ENCODE data around the gene RPUSD3. TPM values are rescaled to one million over a fixed set of nuclear protein-coding genes. Genes with fewer than 3 reads are reported as not detected.
A peak's percentile ranks its signal among the peaks of the same experiment; 100 is the strongest.

Gene RPUSD3
- total and polyA plus RNA-seq, 9 of the 15 experiments (the other 6 are each of a cell fraction or from before 2014, with no cell fraction given) = 13.8 to 99.0 (median 59.3) TPM

DNA sequence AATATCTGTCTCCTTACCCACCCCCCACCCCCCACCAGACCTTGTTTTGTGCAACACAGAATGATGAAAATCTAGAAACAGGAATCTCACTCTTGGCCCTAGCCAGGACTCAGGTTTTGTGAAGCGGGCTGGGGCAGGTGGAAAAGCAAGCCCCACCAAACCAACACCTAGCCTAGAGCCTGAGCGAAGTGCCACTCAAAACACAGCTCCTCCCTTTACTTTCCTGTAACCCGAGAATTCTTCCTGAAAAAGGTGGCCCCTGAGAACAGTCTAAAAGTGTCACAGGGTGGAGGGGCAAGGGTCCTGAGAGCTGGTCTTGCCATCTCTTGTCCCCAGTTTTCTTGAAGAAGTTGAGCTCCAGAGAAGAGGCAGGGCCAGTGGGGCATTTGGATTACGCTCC, 17.4 kb upstream of the RPUSD3 start:
- no peak overlapping the region for H3K4me3 ChIP-seq
- no peaks in the 10 kb centered on the region for H4K20me1 ChIP-seq (replicated peaks; ENCODE audit: control insufficient read depth, insufficient read depth, low read length)
- H3K79me2 ChIP-seq (ENCODE audit: control insufficient read depth, insufficient read depth, low read length) = no peaks in the 10 kb centered on the region
- peaks cover 6 to 30% of the 10 kb centered on the region in 2 experiments; a peak in 4 of 5 replicates for H3K4me1 ChIP-seq (replicated peaks in 1 of 2; ENCODE audit: control insufficient read depth in 2 of 2, insufficient read depth in 2 of 2, low read length in 2 of 2)
- H3K9me1 ChIP-seq (ENCODE audit: control insufficient read depth, insufficient read depth, low read length) = no peaks in the 10 kb centered on the region
- no peaks in the 10 kb centered on the region for H3K36me3 ChIP-seq (ENCODE audit: control insufficient read depth, insufficient read depth, low read length)
- no TSS peak for BruUV-seq (replicated peaks)
- intact Hi-C loops (cut with micrococcal nuclease) (loop anchor here (5.0 kb wide), 2 partner anchors 56 to 71 kb away; partner anchors contain the start of genes CRELD1 and IL17RC), in situ Hi-C loops (cut with MboI) (no loop called here)
- POLR2A ChIA-PET = interaction anchor here (0.6 kb wide), 1 partner anchor 56 kb away, joined by 3 read pairs; no protein-coding TSS in a partner anchor
- DNase-seq (ENCODE audit: extremely low read depth in 1 of 4, low spot score in 3 of 4) = no peak
- CTCF ChIA-PET (ENCODE audit: low intra/inter-chr PET ratio) = no interaction called here
- no peaks in the 10 kb centered on the region for H3K9me3 ChIP-seq (replicated peaks; ENCODE audit: control insufficient read depth, insufficient read depth, low read depth, low read length)
- no peak for TF ChIP-seq TFAM (CRISPR knock-in tag; conservative IDR thresholded peaks at IDR 0.05)
- TF ChIP-seq ZBTB43 (CRISPR knock-in tag; IDR thresholded peaks at IDR 0.05) = no peak
- TF ChIP-seq, protein P1, sequence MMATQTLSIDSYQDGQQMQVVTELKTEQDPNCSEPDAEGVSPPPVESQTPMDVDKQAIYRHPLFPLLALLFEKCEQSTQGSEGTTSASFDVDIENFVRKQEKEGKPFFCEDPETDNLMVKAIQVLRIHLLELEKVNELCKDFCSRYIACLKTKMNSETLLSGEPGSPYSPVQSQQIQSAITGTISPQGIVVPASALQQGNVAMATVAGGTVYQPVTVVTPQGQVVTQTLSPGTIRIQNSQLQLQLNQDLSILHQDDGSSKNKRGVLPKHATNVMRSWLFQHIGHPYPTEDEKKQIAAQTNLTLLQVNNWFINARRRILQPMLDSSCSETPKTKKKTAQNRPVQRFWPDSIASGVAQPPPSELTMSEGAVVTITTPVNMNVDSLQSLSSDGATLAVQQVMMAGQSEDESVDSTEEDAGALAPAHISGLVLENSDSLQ (IDR thresholded peaks at IDR 0.05) = peak; percentile 83
- TF ChIP-seq MYBL2 (IDR thresholded peaks at IDR 0.05; ENCODE audit: low read depth) = no peak
- TF ChIP-seq MYBL2 (CRISPR knock-in tag; IDR thresholded peaks at IDR 0.05; ENCODE audit: borderline replicate concordance) = no peak
- TF ChIP-seq CHD4 (IDR thresholded peaks at IDR 0.05; ENCODE audit: insufficient read depth, insufficient replicate concordance, low read depth, low read length, poor library complexity, severe bottlenecking) = no peak
- no peak for TF ChIP-seq ZNF23 (CRISPR knock-in tag; IDR thresholded peaks at IDR 0.05)
- no peak for TF ChIP-seq U2AF2 (optimal IDR thresholded peaks at IDR 0.05; ENCODE audit: low read depth, low read length)
- FAIRE-seq = no peak
- WGBS (ENCODE audit: insufficient coverage, low coverage, missing lambda C conversion rate) = 74% methylated on average over 4 of the region's 4 CpGs
- peak overlapping the region; percentile 99 for H2AFZ ChIP-seq (ENCODE audit: low read depth, low read length)
- H3K27me3 ChIP-seq (ENCODE audit: control insufficient read depth in 2 of 2, insufficient read depth in 2 of 2, low read length in 2 of 2) = no peaks in the 10 kb centered on the region
- H3K4me2 ChIP-seq (ENCODE audit: insufficient read depth, low read length) = no peak overlapping the region
- peak overlapping the region in 1 of 2 experiments; percentile 90; a peak in 2 of 4 replicates for H3K9ac ChIP-seq (ENCODE audit: insufficient read depth in 1 of 2, low read depth in 2 of 2, low read length in 2 of 2)
- no peak for ATAC-seq
- no peak overlapping the region for H3K27ac ChIP-seq (ENCODE audit: extremely low read depth, low read depth, low read length)

Measured in K562 (cell line).